Epithelial cell of esophagus (primary cell): ENCODE results near the gene ZNF624.

Experiments
- DNase-seq: peaks from one replicate; pipeline ENCODE4 v3.0.0; 2010; ENCODE audit warnings: low read depth
- H3K4me3 ChIP-seq: 2 replicates; pipeline ENCODE4 v1.5.1; 2011; ENCODE audit warnings: mild to moderate bottlenecking, low read length, control low read depth
- TF ChIP-seq, protein P1 (sequence below): IDR thresholded peaks from 2 replicates; pipeline ENCODE4 v1.5.1; 2011; ENCODE audit warnings: low read depth, mild to moderate bottlenecking, low read length, control low read depth, inconsistent platforms; ENCODE audit not compliant: insufficient read depth; ENCODE audit errors: missing control alignments

The ZNF624 gene

DNA sequence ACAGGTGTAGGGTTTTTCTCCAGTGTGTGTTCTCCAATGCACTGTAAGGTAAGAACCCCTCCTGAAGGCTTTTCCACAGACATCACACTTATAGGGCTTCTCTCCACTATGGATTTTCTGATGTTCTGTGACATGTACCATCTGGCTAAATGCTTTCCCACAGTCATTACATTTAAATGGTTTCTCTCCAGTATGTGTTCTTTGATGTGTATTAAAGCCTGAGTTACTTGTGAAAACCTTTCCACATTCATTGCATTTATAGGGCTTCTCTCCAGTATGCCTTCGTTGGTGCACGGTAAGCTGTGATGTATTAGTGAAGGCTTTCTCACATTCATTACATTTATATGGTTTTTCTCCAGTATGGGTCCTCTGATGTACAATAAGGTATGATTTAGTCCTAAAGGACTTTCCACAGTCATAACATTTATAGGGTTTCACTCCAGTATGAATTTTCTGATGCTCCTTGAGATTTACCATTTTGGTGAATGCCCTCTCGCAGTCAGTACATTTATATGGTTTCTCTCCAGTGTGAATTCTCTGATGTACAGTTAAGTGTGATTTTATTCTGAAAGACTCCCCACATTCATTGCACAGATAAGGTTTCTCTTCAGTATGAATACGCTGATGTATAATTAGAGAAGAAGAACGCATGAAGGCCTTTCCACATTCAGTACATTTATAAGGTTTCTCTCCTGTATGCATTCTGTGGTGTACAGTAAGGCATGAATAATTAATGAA, 30.9 kb downstream of the ZNF624 start:
- no peak for DNase-seq
- H3K4me3 ChIP-seq = no peak overlapping the region
- TF ChIP-seq, protein P1, sequence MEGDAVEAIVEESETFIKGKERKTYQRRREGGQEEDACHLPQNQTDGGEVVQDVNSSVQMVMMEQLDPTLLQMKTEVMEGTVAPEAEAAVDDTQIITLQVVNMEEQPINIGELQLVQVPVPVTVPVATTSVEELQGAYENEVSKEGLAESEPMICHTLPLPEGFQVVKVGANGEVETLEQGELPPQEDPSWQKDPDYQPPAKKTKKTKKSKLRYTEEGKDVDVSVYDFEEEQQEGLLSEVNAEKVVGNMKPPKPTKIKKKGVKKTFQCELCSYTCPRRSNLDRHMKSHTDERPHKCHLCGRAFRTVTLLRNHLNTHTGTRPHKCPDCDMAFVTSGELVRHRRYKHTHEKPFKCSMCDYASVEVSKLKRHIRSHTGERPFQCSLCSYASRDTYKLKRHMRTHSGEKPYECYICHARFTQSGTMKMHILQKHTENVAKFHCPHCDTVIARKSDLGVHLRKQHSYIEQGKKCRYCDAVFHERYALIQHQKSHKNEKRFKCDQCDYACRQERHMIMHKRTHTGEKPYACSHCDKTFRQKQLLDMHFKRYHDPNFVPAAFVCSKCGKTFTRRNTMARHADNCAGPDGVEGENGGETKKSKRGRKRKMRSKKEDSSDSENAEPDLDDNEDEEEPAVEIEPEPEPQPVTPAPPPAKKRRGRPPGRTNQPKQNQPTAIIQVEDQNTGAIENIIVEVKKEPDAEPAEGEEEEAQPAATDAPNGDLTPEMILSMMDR = no peak

DNA sequence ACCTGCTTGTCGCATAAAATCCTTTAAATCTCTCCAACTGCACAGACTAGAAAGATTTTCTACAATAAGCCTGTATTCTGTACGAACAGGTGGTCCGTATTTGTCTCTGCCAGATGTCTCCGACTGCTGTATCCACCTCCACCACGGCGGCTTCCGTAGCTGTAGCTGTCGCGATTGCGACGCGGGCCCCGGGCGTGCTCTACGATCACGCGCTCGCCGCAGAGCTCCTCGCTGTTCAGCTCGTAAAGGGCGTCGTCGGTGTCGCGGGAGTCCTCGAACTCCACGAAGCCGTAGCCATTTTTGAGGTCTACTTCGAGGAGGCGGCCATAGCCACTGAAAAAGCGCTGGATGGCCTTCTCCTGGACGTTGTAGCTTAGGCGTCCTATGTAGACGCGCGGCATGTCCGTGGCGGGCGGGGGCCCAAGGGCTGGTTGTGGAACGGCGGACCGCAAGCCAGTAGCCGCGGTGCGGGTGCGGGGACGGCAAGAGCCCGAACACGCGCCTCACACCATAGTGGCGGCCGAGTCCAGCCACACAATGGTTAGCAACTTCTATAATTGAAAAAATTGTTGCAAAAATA, 36.1 kb downstream of the ZNF624 start:
- H3K4me3 ChIP-seq = no peak overlapping the region
- DNase-seq = no peak
- TF ChIP-seq, protein P1 = no peak

DNA sequence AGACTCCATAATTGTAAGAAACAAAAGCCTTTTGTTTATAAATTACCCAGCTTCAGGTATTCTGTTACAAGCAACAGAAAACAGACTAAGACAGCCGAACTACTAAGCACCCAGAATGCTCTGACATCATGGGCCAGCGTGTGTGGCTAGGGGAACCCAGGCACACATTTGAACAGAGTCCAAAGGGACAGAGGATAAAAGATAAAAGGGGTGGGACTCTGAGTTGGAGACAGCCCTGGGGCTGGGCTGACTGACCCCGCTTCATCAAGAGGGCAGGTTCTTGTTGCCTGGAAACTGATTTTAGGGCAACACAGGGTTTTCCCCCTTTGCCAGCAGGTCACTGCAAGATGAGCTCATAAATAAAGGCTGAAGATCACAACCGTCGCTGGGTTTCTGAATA, 54.1 kb downstream of the ZNF624 start:
- TF ChIP-seq, protein P1 = no peak
- no peak overlapping the region for H3K4me3 ChIP-seq

DNA sequence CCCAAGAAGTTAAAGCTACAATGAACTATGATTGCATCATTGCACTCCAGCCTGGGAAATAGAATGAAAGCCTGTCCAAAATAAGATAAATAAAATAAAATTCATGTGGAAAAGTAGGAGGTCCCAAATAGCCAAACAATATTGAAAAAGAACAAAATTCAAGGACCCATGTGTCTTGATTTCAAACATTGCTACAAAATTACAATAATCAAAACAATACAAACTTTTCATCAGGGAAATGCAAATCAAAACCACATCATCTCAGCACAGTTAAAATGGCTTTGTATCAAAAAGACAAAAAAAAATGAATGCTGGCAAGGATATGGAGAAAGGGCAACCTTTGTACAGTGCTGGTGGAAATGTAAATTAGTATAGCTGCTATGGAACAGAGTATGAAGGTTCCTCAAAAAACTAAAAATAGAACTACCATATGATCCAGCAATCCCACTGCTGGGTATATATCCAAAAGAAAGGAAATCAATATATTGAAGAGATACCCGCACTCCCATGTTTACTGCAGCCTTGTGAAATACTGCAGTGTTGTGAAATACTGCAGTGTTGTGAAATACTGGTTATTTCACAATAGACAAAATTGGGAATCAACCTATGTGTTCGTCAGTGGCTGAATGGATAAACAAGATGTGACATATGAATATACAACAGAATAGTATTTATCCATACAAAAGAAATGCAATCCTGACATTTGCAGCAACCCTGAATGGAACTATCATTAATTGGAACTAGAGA, 60.1 kb downstream of the ZNF624 start:
- DNase-seq = peak; percentile 64
- TF ChIP-seq, protein P1 = no peak

More for the DNA sequence above, 54.1 kb downstream of the ZNF624 start:
- no peak for DNase-seq

DNA sequence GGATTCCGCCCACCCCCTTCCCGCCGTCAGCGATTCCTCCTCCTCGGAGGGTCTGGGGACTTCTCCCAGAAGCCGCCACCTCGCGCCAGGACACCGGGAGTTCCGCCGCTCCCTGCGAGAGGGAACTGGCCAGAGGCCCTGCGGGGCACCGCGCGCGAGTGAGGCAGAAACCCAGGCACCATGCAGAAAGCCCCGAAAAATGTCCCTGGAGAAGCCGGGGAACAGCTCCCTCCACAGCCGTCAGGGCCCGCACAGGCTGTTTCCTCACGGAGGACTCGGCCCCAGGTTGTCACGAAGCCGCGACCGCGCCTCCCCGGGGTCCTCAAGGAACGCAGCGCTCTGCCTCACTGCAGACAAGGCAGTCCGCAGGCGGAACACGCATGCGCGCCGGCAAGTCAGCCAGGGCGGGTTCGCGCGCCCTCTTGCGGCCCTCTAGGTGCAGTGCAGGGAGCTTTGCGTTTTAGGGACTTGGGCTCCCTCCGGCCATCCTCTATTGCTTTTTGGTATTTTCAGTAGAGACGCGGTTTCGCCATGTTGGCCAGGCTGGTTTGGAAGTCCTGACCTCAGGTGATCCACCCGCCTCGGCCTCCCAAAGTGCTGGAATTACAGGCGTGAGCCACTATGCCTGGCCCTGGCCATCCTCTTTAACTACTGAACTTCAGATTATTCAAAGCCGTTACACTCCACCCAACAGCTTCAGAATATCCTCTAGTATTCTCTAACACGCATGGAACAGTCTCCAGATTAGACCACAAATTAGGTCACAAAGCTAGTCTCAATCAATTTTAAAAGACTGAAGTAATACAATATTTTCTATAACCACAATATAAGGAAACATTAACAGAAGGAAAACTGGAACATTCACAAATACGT, 64.3 kb downstream of the ZNF624 start:
- peak overlapping the region; percentile 77 for H3K4me3 ChIP-seq
- peak; percentile 81 for DNase-seq
- TF ChIP-seq, protein P1 = peak; percentile 92

More for the DNA sequence above, 60.1 kb downstream of the ZNF624 start:
- H3K4me3 ChIP-seq = no peak overlapping the region

DNA sequence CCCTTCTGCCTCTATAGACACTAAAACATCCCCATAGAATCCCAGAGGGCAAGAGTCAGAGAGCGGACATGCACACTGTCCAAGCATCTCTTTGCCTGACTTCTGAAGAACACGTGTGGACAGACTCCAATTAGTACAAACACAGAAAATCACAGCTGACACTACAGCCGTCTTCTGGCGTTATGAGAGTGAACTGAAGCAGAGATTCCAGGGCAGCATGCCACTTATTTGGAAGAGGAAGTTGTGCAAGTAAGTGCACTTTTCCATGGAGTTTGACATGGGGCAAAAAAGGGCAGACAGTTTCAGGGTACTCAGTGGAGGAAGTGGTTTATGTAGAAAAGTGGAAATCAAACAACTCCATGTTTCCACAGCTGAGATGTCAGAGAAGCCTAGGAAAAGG, 67.9 kb downstream of the ZNF624 start:
- DNase-seq = no peak
- TF ChIP-seq, protein P1 = no peak
- no peak overlapping the region for H3K4me3 ChIP-seq
